T-helper 2 cell treated with Interferon-gamma antibody and Interleukin-4, amounts not matched to agents 100 ng/mL and 5 ng/mL, for 36 hours (primary cell): ENCODE results near the gene PAMR1. TPM values are rescaled to one million over a fixed set of nuclear protein-coding genes. Genes with fewer than 3 reads are reported as not detected.
"Not testable (repeated sequence)": the region's sequence is repeated elsewhere in the genome, so short reads cannot be mapped to it uniquely, and the experiment has no call there.

Experiments used
- intact Hi-C: fragments of 100-400 bp; cut with micrococcal nuclease; formaldehyde crosslinking; loops from one replicate; pipeline ENCODE4 v1.15.1; 2023
- total RNA-seq: library from RNA; stranded (reverse); gene quantifications from 2 replicates; pipeline ENCODE4 v1.2.3, GENCODE V29; 2022

Gene PAMR1
- total RNA-seq = not detected in 2 replicates

DNA sequence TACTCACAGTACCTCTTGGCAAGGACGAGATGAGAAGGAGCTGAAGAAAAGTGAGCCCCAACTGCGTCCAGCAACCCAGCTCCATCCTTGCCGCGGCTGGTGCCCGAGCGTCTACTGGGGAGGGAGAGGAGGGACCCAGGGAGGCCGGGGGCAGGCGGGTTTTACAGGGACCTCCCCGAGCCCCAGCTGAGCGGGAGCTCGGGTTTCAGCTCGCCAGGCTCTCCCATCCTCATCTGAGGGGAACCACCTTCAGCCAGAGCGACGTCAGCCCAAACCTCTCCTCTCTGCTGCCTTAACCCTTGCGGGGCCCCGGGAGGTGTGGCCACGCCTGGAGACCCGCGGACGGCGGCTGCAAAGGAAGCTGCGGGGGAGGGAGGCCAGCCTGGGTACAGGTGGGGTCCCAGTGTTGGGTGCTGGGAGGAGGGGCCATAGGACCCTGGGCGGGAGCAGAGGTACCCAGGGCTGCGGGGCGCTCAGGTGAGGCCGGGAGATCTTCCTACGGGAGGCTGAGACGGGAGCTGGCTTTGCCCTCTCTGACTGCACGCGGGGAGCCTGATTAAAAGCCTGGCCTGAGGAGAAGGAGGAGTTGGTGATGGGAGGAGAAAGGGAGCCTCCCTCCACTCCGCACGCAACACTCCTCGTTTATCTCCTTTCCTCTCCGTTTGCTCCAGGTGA lies at the start of gene PAMR1:
PAMR1 (minus strand) TSS at position 116 of the 675 bp plus-strand sequence; CDS start at position 85, 31 bp downstream.
- intact Hi-C loops = no loop called here

DNA sequence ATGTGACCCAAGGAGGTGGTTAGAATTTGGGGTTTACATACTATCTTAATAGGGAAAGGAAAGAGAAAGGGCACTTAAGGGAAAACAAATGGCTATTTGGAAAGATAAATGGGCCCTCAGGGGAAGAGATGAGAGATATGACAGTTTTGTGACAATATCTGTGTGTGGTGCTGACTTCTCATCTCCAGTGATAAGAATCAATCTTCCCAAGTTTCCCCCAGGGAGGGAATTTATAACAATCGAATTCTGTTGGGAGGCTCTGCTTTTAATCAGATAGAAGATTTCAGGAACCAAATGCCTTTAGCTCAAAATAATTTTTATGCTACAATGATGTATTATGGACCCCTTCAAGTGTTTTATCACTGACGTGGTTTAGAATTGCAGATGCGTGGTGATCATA lies 46.3 kb upstream of the PAMR1 start:
- intact Hi-C loops = no loop called here

- intact Hi-C loops = no loop called here
These were observed 42.5 kb upstream of the PAMR1 start for GRCh38 chr11:35567737-35568465.

DNA sequence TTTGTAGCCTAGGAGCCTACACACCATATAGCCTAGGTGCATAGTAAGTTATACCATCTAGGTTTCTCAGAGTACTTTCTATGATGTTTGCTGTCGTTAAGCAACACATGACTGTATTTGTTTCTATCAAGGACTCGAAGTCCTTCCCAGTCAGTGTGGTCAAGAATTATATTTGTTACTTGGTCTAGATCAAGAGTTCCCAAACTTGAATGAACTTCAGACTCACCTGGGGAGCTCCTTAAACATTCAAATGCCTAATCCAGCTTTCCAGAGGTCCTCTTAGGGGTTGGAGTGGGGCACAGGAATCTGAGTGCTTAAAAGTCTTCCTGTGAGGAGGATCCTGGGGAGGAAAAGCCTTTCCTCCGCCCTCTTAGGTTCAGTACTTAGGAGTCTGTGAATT lies 41.5 kb upstream of the PAMR1 start:
- intact Hi-C loops = no loop called here

- intact Hi-C loops = no loop called here
These were observed 40.8 kb upstream of the PAMR1 start for GRCh38 chr11:35566181-35566580.

GRCh38 chr11:35564245-35564595 lies 38.8 kb upstream of the PAMR1 start:
- intact Hi-C loops = no loop called here

- intact Hi-C loops = no loop called here
These were observed 38.2 kb upstream of the PAMR1 start for GRCh38 chr11:35563484-35564244.

DNA sequence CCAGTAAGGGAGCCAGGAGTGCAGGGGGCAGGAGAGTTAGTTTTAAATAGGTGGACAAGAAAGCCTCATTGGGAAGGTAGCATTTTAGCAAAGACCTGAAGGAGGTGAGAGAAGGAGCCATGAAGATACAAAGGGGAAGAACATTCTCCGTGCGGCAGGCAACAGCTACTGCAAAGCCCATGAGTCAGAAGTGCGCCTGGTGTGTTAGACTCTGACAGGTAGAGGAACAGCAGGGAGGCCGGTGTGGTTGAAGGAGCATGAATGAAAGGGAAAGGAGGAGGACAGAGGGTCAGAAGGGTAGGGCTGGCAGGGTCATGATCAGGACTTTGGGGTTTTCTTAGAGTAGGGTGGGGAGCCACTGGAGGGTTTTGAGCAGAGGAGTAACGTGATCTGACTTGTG lies 34.5 kb upstream of the PAMR1 start:
- intact Hi-C loops = no loop called here

GRCh38 chr11:35558513-35558912 lies 33.1 kb upstream of the PAMR1 start:
- intact Hi-C loops = no loop called here

DNA sequence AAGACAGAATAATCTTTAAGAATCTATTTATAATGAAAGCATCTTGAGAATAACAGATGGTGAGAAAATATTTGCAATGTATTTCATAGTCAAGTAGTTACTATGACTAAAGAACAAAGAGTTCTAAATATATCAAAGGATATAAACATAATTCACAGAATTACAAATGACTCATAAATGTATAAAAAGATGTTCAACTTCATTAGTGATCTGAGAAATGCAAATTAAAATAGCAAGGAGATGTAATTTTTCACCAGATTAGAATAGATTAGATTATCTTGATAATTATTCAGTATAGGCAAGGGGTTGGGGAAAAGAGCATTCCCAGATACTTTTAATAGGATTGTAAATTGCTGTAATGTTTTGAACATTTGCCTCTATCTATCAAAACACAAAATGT lies 30.1 kb upstream of the PAMR1 start:
- intact Hi-C loops = no loop called here

- intact Hi-C loops = no loop called here
These were observed 29.3 kb upstream of the PAMR1 start for GRCh38 chr11:35554491-35555437.

GRCh38 chr11:35553831-35554230 lies 28.4 kb upstream of the PAMR1 start:
- intact Hi-C loops = no loop called here

DNA sequence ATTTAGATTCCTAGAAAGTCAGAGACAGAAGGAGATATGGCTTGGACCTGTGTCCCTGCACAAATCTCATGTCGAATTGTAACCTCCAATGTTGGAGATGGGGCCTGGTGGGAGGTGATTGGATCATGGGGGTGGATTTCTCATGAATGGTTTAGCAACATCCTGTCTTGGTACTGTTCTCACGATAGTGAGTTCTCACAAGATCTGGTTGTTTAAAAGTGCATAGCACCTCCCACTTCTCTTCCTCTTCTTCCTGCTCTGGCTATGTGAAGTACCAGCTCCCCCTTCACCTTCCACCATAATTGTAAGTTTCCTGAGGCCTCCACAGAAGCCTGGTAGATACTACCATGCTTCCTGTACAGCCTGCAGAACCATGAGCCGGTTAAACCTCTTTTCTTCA lies 27.6 kb upstream of the PAMR1 start:
- intact Hi-C loops = no loop called here

GRCh38 chr11:35552616-35553015 lies 27.2 kb upstream of the PAMR1 start:
- intact Hi-C loops = no loop called here

DNA sequence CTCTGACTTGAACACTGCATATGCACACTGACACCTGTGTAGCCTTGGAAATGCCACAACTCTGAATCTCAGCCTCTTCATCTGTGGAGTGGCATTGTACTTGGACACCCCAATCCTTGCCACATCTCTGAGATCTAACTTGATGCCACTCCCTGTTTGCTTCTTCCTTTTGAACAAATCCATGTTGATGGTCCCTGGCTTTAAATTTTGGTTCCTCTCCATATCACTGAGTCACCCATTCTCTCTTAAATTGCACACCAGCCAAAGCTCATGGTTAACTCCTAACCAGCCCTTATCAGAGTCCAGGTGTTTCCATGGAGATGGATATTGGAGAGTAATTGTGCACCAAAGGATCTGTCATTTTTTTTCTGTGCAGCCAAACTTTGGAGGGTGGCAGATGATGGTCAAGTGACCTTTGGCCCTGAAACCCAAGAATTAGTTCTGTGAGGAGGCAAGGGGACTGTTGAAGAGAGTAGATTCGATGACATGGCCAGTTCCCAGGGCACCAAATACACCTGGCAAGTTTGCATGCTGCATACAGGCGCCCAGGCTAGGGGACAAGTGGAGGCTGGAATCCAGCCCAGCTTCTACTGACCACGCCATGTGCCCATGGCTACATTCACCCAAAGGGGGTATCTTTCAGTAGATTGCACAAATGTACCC lies 25.1 kb upstream of the PAMR1 start:
- intact Hi-C loops = no loop called here

GRCh38 chr11:35549787-35550186 lies 24.4 kb upstream of the PAMR1 start:
- intact Hi-C loops = no loop called here

- intact Hi-C loops = no loop called here
These were observed 23.6 kb upstream of the PAMR1 start for GRCh38 chr11:35548925-35549561.

GRCh38 chr11:35547995-35548394 lies 22.6 kb upstream of the PAMR1 start:
- intact Hi-C loops = not testable (repeated sequence)

GRCh38 chr11:35546317-35546716 lies 20.9 kb upstream of the PAMR1 start:
- intact Hi-C loops = no loop called here

GRCh38 chr11:35545391-35546003 lies 20.1 kb upstream of the PAMR1 start:
- intact Hi-C loops = no loop called here
